ENCODE results near the gene TMEM151A. TPM values are rescaled to one million over a fixed set of nuclear protein-coding genes. Genes with fewer than 3 reads are reported as not detected.

The TMEM151A gene
- total RNA-seq, 2 donors from 2014 or later, result 0.37 to 0.47 TPM

- Histone ChIP-seq H3K36me3 (peaks cover 8% of the 10 kb centered on the region), H3K4me1 (no peaks in the 10 kb centered on the region), H3K4me3 (no peak overlapping the region), H3K27me3 (no peaks in the 10 kb centered on the region), H3K27ac (no peak overlapping the region), H3K9me3 (no peaks in the 10 kb centered on the region), H3K9ac (ENCODE audit: low read depth in 2 of 2, low read length in 2 of 2) (no peak overlapping the region)
- TF ChIP-seq CTCF (IDR thresholded peaks at IDR 0.05), result no peak
- intact Hi-C loops (cut with DNase I), result no loop called here
- no peak for DNase-seq
Measured at GRCh38 chr11:66278363-66279091, 13.2 kb upstream of the TMEM151A start.

- Histone ChIP-seq H3K4me1 (no peaks in the 10 kb centered on the region), H3K27me3 (no peaks in the 10 kb centered on the region), H3K27ac (no peak overlapping the region), H3K9ac (ENCODE audit: low read depth in 2 of 2, low read length in 2 of 2) (no peak overlapping the region), H3K4me3 (no peak overlapping the region), H3K9me3 (no peaks in the 10 kb centered on the region), H3K36me3 (peaks cover 1% of the 10 kb centered on the region)
- no peak for DNase-seq
- intact Hi-C loops (cut with DNase I), result no loop called here
- TF ChIP-seq CTCF (IDR thresholded peaks at IDR 0.05), result no peak
Measured at GRCh38 chr11:66279092-66279734, 12.5 kb upstream of the TMEM151A start.

- H3K36me3 ChIP-seq, result no peaks in the 10 kb centered on the region
- H3K9ac ChIP-seq (ENCODE audit: low read depth in 2 of 2, low read length in 2 of 2), result no peak overlapping the region
- H3K27me3 ChIP-seq, result no peaks in the 10 kb centered on the region
- TF ChIP-seq CTCF (IDR thresholded peaks at IDR 0.05), result no peak
- H3K4me1 ChIP-seq, result no peaks in the 10 kb centered on the region
- H3K9me3 ChIP-seq, result no peaks in the 10 kb centered on the region
- intact Hi-C loops (cut with DNase I), result no loop called here
- no peak overlapping the region for H3K27ac ChIP-seq
- H3K4me3 ChIP-seq, result no peak overlapping the region
- DNase-seq, result no peak
Measured at GRCh38 chr11:66280428-66280827, 11.3 kb upstream of the TMEM151A start.

GRCh38 chr11:66281001-66281400, 10.7 kb upstream of the TMEM151A start:
- H3K27me3 ChIP-seq, result no peaks in the 10 kb centered on the region
- TF ChIP-seq CTCF (IDR thresholded peaks at IDR 0.05), result no peak
- no peaks in the 10 kb centered on the region for H3K36me3 ChIP-seq
- H3K9ac ChIP-seq (ENCODE audit: low read depth in 2 of 2, low read length in 2 of 2), result no peak overlapping the region
- no peak overlapping the region for H3K4me3 ChIP-seq
- no peak for DNase-seq
- intact Hi-C loops (cut with DNase I), result no loop called here
- no peak overlapping the region for H3K27ac ChIP-seq
- H3K4me1 ChIP-seq, result no peaks in the 10 kb centered on the region
- H3K9me3 ChIP-seq, result no peaks in the 10 kb centered on the region

GRCh38 chr11:66281776-66282467, 9.8 kb upstream of the TMEM151A start:
- intact Hi-C loops (cut with DNase I), result loop anchor here (2.0 kb wide), 1 partner anchor 59 kb away; no protein-coding TSS in a partner anchor
- no peak overlapping the region for H3K27ac ChIP-seq
- TF ChIP-seq CTCF (IDR thresholded peaks at IDR 0.05), result no peak
- H3K9me3 ChIP-seq, result no peaks in the 10 kb centered on the region
- DNase-seq, result no peak
- H3K4me1 ChIP-seq, result no peaks in the 10 kb centered on the region
- no peaks in the 10 kb centered on the region for H3K27me3 ChIP-seq
- no peak overlapping the region for H3K4me3 ChIP-seq
- H3K9ac ChIP-seq (ENCODE audit: low read depth in 2 of 2, low read length in 2 of 2), result no peak overlapping the region
- no peaks in the 10 kb centered on the region for H3K36me3 ChIP-seq

Measured in colonic mucosa (tissue), 4 donors.